ENCODE data around the gene SIGMAR1.

SIGMAR1 gene

GRCh38 chr9:34600908-34601307 is 36.7 kb downstream of the SIGMAR1 start:
- DNase-seq: no peak

GRCh38 chr9:34599546-34599945 is 38.0 kb downstream of the SIGMAR1 start:
- DNase-seq: no peak

- no peak for DNase-seq
These were observed 43.4 kb downstream of the SIGMAR1 start for GRCh38 chr9:34594177-34594576.

GRCh38 chr9:34592895-34593601 is 44.5 kb downstream of the SIGMAR1 start:
- DNase-seq: no peak

- DNase-seq: no peak
These were observed 45.4 kb downstream of the SIGMAR1 start for GRCh38 chr9:34591917-34592866.

DNA sequence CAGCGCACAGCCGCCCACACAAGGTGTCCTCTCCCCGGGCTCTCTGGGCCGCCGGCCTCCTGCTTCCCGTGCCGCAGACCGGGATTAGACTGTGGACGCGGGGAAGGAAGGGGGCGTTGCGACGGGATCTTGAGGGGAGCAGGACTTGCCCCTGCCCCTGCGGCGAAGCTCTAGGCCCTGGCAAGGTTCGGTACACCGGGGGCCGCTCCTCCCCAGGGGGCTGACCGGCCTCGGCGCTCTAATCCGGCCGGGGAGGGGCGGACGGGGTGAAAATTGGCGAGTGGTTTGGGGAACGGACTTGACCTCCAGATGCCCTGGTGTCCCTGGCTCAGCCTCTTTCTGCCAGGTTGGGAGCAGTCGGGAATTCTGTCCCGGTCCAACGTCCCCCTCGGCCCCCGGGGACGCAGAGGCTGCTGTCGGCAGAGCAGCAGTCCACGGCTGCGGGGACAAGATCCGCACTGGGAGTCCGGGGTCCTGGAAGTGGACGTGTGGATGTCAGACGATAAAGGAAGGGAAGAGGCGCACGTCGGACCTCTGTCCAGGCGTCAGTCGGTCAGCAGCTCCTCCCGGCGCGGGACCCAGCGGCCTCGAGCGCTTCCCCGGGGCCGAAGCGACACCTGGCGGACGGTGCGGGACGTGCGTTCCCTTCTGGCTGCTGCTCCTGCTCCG is 46.2 kb downstream of the SIGMAR1 start:
- peak; percentile 50 to 64 for DNase-seq

GRCh38 chr9:34590381-34591247 is 47.0 kb downstream of the SIGMAR1 start:
- DNase-seq: no peak

GRCh38 chr9:34589636-34590380 is 47.8 kb downstream of the SIGMAR1 start, which contains the start of gene CNTFR:
TSS of gene CNTFR (minus strand) at chr9:34589724. CDS start at chr9:34568981, 20,743 bp downstream.
- peak; percentile 39 to 57 for DNase-seq

DNA sequence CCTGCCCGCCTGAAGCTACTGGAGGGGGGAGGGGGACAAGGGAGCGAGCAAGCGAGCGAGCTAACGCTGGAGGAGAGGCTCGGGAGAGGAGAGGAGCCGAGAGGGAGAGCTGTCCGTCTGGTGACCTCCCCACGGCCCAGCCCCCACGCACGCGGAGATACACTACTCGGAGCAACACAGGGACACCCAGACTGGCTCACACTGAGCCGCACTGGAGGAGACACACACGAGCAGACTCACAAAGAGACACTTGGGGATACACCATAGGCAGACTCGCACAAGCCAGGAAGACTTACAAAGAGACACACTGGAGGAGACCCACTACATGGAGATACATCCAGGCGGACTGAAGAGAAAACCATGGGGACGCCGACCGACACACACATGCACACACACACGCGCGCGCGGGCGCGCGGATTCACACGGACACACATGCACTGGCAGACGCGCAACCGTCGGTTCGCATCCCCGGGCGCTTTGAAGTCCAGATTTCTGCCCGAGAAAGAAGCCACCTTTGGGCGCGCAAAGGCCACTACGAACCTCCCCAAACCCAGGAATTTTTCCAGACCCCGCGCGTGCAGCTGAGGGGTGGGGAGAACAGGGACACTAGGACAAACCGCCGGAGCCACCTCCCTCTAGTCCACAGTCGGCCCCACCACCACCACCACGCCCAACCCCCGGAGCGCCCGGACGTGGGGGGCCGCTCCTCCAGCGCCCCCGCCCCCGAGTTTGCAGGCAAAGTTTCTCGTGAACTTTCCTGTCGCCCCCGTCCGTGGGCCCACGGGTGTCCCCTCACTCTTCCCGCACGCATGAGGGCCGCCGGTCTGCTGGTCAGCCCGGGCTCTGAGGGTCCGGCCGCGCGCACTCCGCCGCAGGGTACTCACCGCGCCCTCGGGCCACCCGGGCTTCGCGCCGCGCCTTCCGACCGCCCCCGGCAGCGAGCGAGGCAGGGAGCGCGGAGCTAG is 48.6 kb downstream of the SIGMAR1 start:
- DNase-seq: no peak

GRCh38 chr9:34587271-34587670 is 50.3 kb downstream of the SIGMAR1 start:
- DNase-seq: no peak

DNA sequence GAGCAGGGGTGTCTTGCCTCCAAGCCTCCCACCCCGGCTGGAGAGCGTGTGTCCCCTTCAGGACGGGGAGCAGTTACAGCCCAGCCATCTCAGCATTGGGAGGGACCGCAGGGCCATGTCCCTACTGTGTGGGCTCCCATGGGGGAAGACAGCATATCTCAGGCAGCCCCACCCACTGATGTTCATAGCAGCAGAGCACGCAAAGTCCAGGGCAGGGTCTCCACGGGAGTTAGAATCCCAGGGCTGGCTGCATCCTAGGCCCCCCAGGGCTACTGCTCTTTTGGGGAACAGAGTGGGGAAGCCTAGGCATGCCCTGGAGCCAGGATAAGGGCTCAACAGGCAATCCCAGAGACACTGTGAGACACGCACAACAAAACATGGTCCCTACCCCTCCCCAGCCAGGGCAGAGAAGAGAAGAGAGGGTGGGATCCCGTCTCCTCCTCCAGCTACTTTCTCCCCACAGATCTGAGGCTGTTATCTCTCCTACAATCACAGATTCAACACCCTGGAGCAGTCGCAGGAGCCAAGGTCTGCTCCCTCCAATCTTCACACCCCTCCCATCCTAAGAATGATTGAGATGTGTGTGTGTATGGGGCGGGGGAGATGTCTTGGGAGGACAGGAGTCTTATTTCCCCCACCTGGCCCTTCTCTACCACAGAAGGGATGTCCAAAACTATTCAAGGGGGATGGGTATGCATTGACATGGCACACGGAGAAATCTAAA is 51.5 kb downstream of the SIGMAR1 start:
- no peak for DNase-seq

DNA sequence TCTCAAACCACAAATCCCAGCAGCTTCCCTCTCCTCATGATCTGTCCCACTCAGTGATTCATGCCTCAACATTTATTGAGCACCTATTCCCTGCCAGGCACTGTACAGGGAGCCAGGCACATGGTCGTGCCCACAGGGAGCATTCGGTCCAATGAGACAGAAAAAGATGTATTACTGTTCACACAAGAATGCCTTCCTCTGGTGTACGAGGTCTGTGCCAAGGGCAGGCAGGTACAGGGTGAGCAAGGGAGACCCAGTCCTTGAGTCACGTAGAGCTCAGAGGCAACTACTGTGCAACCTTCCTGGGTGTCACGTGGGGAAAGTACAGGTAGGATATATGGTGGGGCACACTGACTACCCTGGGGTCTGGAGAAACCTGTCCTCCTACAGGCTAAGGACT is 52.6 kb downstream of the SIGMAR1 start:
- DNase-seq: no peak

All from NCI-H2081 (cell line).